OCI-M2 (cell line): ENCODE results near the gene ZSCAN4.

Source experiments
- DNase-seq: peaks from one replicate; lab custom pipeline; 2025; ENCODE audit not compliant: unreplicated experiment; lab: John Stamatoyannopoulos, UW

ZSCAN4 gene

DNA sequence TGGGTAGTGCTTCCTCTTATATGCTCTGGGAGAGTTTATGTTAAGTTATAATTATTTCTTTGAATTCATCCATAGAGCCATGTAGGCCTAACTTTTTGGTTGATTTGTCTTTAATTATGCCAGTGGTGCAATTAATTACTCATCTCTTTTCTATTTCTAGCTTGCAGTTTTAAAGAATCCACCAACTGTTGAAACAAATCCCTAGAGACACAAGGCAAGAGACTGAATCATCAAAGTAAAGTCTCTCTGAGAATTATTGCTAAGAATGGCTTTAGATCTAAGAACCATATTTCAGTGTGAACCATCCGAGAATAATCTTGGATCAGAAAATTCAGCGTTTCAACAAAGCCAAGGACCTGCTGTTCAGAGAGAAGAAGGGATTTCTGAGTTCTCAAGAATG, 7.1 kb downstream of the ZSCAN4 start:
- DNase-seq, result no peak

DNA sequence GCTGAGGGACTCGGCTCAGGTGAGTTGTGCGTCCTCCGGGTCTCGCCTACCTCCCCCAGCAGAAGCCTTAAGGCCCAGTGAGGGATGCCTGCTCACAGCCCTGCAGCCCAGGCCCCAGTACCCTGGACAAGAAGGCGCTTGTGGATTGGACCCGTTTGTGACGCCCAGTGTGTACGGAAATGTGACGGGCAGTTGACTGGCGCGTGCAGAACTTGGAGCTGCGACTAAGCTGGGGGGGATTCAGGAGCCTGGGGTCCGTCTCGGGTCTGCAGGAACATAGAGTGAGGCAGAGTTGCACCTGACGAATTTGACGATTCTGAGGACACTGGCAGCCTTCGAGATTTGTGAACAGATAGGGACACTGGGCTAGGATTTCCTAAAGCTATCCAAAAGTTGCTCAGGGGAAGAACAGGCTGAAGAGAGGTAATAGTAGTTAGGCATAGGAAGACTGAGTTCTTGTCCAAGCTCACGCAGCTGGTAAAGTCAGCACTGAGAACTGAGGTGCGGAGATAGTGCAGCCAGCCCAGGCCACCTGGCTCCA, 13.6 kb downstream of the ZSCAN4 start:
- no peak for DNase-seq

DNA sequence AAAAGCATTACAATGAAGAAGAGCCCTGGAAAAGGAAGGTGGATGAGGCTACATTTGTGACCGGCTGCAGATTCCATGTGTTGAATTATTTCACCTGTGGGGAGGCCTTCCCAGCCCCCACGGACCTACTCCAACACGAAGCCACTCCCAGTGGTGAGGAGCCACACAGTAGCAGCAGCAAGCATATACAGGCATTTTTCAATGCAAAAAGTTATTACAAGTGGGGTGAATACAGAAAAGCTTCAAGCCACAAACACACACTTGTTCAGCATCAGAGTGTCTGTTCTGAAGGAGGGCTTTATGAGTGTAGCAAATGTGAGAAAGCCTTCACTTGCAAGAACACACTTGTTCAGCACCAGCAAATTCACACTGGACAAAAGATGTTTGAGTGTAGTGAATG, 18.0 kb downstream of the ZSCAN4 start:
- DNase-seq, result no peak

DNA sequence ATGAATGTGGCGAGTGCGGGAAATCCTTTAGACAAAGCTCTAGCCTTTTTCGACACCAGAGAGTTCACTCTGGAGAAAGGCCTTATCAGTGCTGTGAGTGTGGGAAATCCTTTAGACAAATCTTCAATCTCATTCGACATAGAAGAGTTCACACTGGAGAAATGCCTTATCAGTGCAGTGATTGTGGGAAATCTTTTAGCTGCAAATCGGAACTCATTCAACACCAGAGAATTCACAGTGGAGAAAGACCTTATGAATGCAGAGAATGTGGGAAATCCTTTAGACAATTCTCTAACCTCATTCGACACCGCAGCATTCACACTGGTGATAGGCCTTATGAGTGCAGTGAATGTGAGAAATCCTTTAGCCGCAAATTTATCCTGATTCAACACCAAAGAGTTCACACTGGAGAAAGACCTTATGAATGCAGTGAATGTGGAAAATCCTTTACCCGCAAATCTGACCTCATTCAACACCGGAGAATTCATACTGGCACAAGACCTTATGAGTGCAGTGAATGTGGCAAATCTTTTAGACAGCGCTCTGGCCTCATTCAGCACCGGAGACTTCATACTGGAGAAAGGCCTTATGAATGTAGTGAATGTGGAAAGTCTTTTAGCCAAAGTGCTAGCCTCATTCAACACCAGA, 18.8 kb downstream of the ZSCAN4 start:
- DNase-seq, result no peak

DNA sequence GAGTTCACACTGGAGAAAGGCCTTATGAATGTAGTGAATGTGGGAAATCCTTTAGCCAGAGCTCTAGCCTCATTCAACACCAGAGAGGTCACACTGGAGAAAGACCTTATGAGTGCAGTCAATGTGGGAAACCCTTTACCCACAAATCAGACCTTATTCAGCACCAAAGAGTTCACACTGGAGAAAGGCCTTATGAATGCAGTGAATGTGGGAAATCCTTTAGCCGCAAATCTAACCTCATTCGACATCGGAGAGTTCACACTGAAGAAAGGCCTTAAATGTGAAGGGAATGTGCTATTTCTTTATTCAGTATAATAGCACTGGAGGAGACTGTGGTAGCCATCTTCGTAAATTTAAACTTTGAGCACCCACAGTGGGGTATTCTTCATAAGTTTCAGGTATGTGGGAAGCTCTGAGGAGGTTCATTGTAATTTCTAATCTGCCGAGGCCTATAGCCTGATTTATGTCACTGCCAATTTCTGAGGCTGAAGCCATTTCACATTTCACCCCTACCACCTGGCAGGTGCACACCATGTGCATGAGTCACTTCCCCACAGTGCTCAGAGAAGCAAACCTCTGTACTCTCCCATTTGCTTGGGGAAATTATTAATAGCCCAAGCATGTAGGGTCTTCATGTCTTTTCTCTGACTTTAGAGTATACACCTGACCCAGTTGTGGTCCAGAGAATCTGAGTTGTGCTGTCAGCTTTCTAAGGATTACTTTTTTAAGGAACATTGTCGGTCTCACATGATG, 19.5 kb downstream of the ZSCAN4 start:
- no peak for DNase-seq

DNA sequence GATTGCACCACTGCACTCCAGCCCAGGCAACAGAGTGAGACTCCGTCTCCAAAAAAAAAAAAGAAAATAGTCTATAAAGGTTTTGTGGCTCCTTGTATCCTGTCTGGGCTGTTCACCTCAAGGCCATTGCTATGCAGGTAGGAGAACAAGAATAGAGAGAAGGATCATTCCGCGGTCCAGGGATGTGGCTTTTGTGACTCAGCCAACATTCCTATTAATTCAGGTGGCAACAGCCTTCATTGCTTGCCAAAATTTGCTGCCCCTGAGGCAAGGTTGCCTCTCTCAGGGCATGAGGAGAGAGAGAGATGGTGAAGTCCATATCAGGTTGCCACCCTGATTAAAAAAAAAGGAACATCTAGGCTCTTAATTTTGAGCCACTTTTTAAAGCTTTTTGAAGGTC, 21.0 kb downstream of the ZSCAN4 start:
- DNase-seq, result no peak

DNA sequence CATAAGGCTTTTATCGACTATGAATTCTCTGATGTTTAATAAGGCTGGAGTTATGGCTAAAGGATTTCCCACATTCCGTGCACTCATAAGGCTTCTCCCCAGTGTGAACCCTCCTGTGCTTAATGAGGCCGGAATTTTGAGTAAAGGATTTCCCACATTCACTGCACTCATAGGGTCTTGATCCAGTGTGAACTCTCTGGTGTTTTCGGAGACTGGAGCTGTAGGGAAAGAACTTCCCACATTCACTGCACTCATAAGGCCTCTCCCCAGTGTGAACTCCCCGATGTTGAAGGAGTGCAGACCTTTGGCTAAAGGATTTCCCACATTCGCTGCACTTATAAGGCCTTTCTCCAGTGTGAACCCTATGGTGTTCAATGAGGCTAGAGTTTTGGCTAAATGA, 32.9 kb downstream of the ZSCAN4 start:
- no peak for DNase-seq

DNA sequence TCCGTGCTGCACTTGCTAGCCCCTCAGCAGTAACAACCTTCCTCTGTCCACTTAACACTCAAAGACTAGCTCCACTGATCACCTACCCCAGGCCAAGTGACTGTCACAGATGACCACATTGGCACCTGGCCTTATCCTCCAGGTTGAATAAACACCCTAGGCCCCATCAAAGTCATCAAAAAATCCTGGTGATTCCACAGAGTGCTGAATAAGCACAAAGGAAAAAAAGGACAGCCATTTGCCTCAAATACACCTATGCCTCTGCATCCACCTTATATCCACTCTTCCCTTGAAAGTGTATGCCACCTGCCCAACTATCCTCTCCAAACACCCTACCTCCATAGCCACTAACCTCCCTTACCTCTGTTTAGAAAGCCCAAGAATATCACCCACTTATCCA, 37.6 kb downstream of the ZSCAN4 start:
- DNase-seq, result no peak

DNA sequence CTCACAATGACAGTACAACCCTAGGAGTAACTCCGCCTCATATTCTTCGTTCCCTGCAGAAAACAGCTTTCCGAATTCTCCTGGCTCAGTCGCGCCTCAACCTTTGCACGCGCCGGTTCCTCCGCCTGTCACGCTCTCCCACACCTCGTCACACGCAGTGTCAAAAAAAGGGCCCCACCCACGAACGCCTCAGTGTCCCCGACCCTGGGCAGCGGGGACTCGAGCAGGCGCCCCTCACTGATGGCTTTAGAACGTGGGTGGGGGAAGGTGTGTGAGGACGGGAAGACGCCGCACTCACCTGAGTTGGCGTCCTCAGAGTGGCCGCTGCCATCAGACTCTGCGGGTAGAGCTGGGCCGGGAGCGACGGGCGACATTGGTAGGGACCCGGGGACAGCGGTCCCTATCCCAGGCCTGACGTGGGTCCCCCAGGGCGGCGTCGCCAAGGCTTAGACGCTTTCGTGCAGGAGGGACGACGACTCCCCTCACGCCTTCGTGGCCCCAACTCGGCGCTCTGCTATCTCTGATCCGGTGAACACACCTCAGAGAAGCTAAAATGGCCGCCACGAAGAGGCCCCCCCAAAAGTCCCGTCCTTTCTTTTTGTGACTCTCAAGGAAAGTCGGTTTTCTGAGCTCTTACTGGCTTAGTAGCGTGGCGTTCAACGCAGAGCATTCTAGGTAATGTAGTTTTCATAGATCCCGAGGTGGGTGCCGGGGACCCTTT, 40.1 kb downstream of the ZSCAN4 start, which contains the start of gene ZNF154:
Gene ZNF154, minus strand, starts transcription at position 564 of the 721 bp plus-strand sequence. Its CDS starts 233 bp downstream, at position 331.
- no peak for DNase-seq

DNA sequence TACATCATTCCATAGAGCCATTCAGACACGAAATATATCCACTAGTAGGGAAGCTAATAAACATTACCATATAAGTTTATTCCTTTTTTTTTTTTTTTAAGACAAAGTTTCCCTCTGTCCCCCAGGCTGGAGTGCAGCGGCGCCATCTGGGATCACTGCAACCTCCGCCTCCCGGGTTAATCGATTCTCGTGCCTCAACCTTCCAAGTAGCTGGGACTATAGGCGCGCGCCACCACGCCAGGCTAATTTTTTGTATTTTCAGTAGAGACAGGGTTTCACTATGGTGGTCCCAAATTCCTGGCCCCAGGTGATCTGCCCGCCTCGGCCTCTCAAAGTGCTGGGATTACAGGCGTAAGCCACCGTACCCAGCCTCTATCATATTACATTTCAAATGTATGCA, 40.9 kb downstream of the ZSCAN4 start:
- DNase-seq, result no peak

DNA sequence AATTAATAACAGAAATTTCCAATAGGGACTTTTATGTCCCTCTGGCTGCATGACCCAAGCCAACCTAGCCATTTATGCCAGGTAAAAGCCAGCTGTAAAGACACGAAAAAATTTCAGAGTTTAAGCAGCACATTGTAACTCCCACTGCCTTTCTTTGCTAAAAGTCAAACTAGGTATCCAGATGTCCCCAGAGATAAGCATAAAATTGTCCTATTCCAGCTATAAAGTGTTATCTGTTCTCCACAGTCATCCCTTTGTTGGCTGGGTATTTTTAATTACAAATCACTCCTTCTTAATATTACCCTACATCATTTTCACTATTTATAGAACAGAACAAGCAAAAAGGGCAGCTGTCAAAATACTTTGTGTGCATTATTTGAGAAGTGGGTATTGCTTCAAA, 43.5 kb downstream of the ZSCAN4 start:
- no peak for DNase-seq

DNA sequence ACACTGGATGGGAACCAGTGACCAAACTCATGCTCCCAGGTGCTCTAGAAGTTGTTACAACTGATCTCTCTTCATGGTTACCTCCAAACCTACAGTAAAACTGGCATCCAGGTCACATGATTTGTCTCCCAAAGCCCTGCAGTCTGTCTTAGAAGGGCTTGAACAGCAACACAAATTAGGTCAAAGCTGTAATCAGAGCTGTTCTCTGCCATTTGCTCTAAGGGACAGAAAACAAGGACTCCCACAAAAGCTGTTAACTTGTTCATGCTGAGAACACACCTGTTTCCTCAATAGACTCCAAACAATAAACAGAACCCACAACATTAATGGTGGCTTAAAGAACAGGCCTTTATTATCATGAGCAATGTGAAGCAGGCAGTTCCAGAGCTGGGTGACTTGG, 50.7 kb downstream of the ZSCAN4 start:
- no peak for DNase-seq

DNA sequence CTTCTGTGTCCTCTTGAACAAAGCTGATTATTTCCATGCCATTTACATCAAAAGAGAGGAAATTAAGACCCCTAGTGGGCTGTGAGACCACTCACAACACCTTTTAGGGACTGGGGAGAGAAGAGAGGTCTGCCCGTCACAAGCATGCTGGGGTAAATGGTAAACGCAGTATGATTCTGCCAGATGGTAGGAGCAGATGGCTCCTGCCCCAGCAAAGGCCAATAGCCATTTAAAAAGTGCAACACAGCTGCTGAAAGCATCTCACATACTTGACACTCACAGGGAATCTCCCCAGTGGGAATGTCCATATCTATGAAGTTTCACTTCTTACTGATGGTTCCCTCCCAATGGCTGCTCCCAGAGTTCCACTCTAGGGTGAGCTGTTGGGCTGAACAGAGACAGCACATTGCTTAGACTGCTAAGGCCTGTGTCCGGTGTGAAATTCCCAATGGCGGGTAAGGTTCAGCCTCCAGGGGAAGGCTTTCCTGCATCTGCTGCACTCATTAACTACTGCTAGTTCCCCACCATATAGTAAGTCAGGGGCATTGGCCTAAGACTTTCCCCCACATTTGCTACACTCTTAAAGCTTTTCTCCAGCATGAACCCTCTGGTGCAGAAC, 51.3 kb downstream of the ZSCAN4 start:
- no peak for DNase-seq

DNA sequence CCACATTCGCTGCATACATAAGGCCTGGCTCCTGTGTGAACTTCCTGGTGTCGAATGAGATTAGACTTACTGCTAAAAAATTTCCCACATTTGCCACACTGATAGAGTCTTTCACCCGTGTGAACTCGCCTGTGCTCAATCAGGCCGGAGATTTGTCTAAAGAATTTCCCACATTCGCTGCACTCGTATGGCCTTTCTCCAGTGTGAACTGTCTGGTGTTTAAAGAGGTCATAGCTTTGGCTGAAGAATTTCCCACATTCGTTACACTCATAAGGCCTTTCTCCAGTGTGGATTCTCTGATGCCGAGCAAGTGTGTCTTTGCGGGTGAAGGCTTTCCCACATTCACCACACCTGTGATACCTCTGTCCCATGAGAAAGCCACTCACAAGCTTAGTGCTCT, 52.1 kb downstream of the ZSCAN4 start:
- no peak for DNase-seq
